ENCODE results near the gene TMPRSS2.
A peak's percentile ranks its signal among the peaks of the same experiment; 100 is the strongest.

The TMPRSS2 gene

GRCh38 chr21:41477641-41478318 is 30.2 kb downstream of the TMPRSS2 start:
- Histone ChIP-seq H3K23ac (ENCODE audit: low read depth, low read length, poor library complexity) (peak overlapping the region; percentile 69), H3K14ac (ENCODE audit: low read length) (peak overlapping the region; percentile 90), H2BK12ac (ENCODE audit: low read length) (no peak overlapping the region), H4K91ac (ENCODE audit: low read depth, low read length, poor library complexity) (no peak overlapping the region), H3K9me3 (replicated peaks in 1 of 2; ENCODE audit: control insufficient read depth in 2 of 2, insufficient read depth in 1 of 2, low read depth in 1 of 2, low read length in 2 of 2) (no peaks in the 10 kb centered on the region), H2AK5ac (ENCODE audit: low read depth, low read length) (peak overlapping the region; percentile 69), H3K4me1 (ENCODE audit: control insufficient read depth in 2 of 2, insufficient read depth in 1 of 2, low read depth in 1 of 2, low read length in 2 of 2) (peaks cover 0 to 16% of the 10 kb centered on the region in 2 donors), H3K4ac (ENCODE audit: low read length) (peak overlapping the region; percentile 59), H3K4me3 (ENCODE audit: low read length in 2 of 2) (no peak overlapping the region), H2BK120ac (ENCODE audit: low read depth, low read length) (no peak overlapping the region), H3K9ac (ENCODE audit: low read depth, low read length, poor library complexity) (no peak overlapping the region), H3K27ac (replicated peaks; ENCODE audit: low read length) (no peak overlapping the region), H2BK15ac (ENCODE audit: low read length) (no peak overlapping the region), H3K27me3 (ENCODE audit: control insufficient read depth in 3 of 3, insufficient read depth in 3 of 3, low read depth in 1 of 3, low read length in 3 of 3) (peaks cover 0 to 3% (median 0%) of the 10 kb centered on the region in 3 experiments), H3K36me3 (replicated peaks in 1 of 2; ENCODE audit: control insufficient read depth in 2 of 2, insufficient read depth in 2 of 2, low read length in 2 of 2) (no peaks in the 10 kb centered on the region), H3K79me1 (ENCODE audit: low read depth, low read length) (no peaks in the 10 kb centered on the region), H4K8ac (ENCODE audit: low read depth, low read length) (no peak overlapping the region), H3K4me2 (ENCODE audit: insufficient read depth, low read length, poor library complexity, severe bottlenecking) (peak overlapping the region; percentile 41), H2AFZ (ENCODE audit: low read length) (peak overlapping the region; percentile 43), H3K18ac (ENCODE audit: low read length) (peak overlapping the region; percentile 44), H2BK5ac (ENCODE audit: low read length) (peak overlapping the region; percentile 29)
- WGBS, 2 donors (ENCODE audit: extremely low coverage in 2 of 2, insufficient read length in 2 of 2, insufficient replicate concordance in 1 of 2): no CpG with 5 or more reads among the region's 15 CpGs
- DNase-seq (ENCODE audit: low spot score): peak; percentile 31

- peak overlapping the region; percentile 70 for H2BK15ac ChIP-seq (ENCODE audit: low read length)
- no peak overlapping the region for H2AFZ ChIP-seq (ENCODE audit: low read length)
- H3K4me3 ChIP-seq (ENCODE audit: low read length in 2 of 2): no peak overlapping the region
- peak overlapping the region; percentile 33 for H3K14ac ChIP-seq (ENCODE audit: low read length)
- DNase-seq (ENCODE audit: low spot score): no peak
- no peak overlapping the region for H3K4me2 ChIP-seq (ENCODE audit: insufficient read depth, low read length, poor library complexity, severe bottlenecking)
- no peak overlapping the region for H3K27ac ChIP-seq (replicated peaks; ENCODE audit: low read length)
- H2BK120ac ChIP-seq (ENCODE audit: low read depth, low read length): peak overlapping the region; percentile 53
- H2AK5ac ChIP-seq (ENCODE audit: low read depth, low read length): peak overlapping the region; percentile 49
- H3K4me1 ChIP-seq (ENCODE audit: control insufficient read depth in 2 of 2, insufficient read depth in 1 of 2, low read depth in 1 of 2, low read length in 2 of 2): peaks cover 0 to 15% of the 10 kb centered on the region in 2 donors
- H3K27me3 ChIP-seq (ENCODE audit: control insufficient read depth in 3 of 3, insufficient read depth in 3 of 3, low read depth in 1 of 3, low read length in 3 of 3): peaks cover 0 to 3% (median 0%) of the 10 kb centered on the region in 3 experiments
- no CpG with 5 or more reads among the region's 15 CpGs for WGBS, 2 donors (ENCODE audit: extremely low coverage in 2 of 2, insufficient read length in 2 of 2, insufficient replicate concordance in 1 of 2)
- H2BK12ac ChIP-seq (ENCODE audit: low read length): peak overlapping the region; percentile 35
- H4K8ac ChIP-seq (ENCODE audit: low read depth, low read length): no peak overlapping the region
- peak overlapping the region; percentile 77 for H3K23ac ChIP-seq (ENCODE audit: low read depth, low read length, poor library complexity)
- H3K4ac ChIP-seq (ENCODE audit: low read length): no peak overlapping the region
- no peaks in the 10 kb centered on the region for H3K9me3 ChIP-seq (replicated peaks in 1 of 2; ENCODE audit: control insufficient read depth in 2 of 2, insufficient read depth in 1 of 2, low read depth in 1 of 2, low read length in 2 of 2)
- H3K9ac ChIP-seq (ENCODE audit: low read depth, low read length, poor library complexity): no peak overlapping the region
- H3K18ac ChIP-seq (ENCODE audit: low read length): peak overlapping the region; percentile 34
- H4K91ac ChIP-seq (ENCODE audit: low read depth, low read length, poor library complexity): no peak overlapping the region
- no peaks in the 10 kb centered on the region for H3K36me3 ChIP-seq (replicated peaks in 1 of 2; ENCODE audit: control insufficient read depth in 2 of 2, insufficient read depth in 2 of 2, low read length in 2 of 2)
- H2BK5ac ChIP-seq (ENCODE audit: low read length): no peak overlapping the region
- H3K79me1 ChIP-seq (ENCODE audit: low read depth, low read length): no peaks in the 10 kb centered on the region
These were observed 32.1 kb downstream of the TMPRSS2 start for GRCh38 chr21:41475714-41476420.

DNA sequence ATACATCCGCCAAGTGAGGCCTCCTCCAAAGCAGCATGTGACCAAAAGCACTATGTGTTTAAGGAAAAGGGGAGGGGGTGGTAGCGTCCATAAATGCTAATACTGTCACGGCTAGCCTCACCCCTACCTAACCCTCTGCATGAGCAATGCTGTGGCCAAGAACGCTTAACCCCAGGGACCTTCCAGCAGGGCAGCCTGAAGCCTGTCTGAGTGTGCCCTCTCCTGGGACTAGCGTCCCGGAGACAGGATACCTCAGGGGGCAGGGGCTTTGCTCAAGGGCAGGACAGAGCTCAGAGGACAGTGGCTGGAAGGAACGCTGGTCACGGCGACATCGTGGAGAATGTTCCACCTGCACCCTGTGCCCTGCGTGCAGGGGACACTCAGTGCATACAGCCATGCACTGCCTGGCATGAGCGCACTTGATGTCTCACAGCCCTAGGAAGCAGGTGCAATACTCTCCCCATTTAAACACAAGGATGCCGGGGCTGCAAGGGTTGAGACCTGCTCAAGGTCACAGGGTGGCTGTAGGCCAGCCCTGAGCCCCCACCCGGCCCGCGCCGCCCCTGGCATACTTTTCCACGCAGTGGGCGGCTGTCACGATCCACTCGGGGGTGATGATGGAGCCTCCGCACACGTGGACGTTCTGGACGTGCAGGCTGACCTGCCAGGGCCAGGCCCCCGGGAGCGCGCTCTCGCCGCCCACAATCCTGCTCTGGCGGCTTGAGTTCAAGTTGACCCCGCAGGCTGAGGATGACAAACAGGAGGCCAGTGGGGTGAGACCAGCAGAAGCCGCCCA is 35.0 kb downstream of the TMPRSS2 start:
- Histone ChIP-seq H2BK5ac (ENCODE audit: low read length) (no peak overlapping the region), H3K4ac (ENCODE audit: low read length) (peak overlapping the region; percentile 41), H3K14ac (ENCODE audit: low read length) (peak overlapping the region; percentile 94), H3K27me3 (ENCODE audit: control insufficient read depth in 3 of 3, insufficient read depth in 3 of 3, low read depth in 1 of 3, low read length in 3 of 3) (no peaks in the 10 kb centered on the region), H2BK120ac (ENCODE audit: low read depth, low read length) (no peak overlapping the region), H3K4me2 (ENCODE audit: insufficient read depth, low read length, poor library complexity, severe bottlenecking) (no peak overlapping the region), H2BK12ac (ENCODE audit: low read length) (no peak overlapping the region), H3K27ac (replicated peaks; ENCODE audit: low read length) (no peak overlapping the region), H3K4me3 (ENCODE audit: low read length in 2 of 2) (peak overlapping the region in 1 of 2 donors; percentile 59), H3K79me1 (ENCODE audit: low read depth, low read length) (no peaks in the 10 kb centered on the region), H3K36me3 (replicated peaks in 1 of 2; ENCODE audit: control insufficient read depth in 2 of 2, insufficient read depth in 2 of 2, low read length in 2 of 2) (no peaks in the 10 kb centered on the region), H3K9me3 (replicated peaks in 1 of 2; ENCODE audit: control insufficient read depth in 2 of 2, insufficient read depth in 1 of 2, low read depth in 1 of 2, low read length in 2 of 2) (no peaks in the 10 kb centered on the region), H3K4me1 (ENCODE audit: control insufficient read depth in 2 of 2, insufficient read depth in 1 of 2, low read depth in 1 of 2, low read length in 2 of 2) (peaks cover 0 to 9% of the 10 kb centered on the region in 2 donors), H2AK5ac (ENCODE audit: low read depth, low read length) (peak overlapping the region; percentile 89), H2BK15ac (ENCODE audit: low read length) (peak overlapping the region; percentile 75), H3K18ac (ENCODE audit: low read length) (peak overlapping the region; percentile 66), H4K8ac (ENCODE audit: low read depth, low read length) (peak overlapping the region; percentile 30), H3K23ac (ENCODE audit: low read depth, low read length, poor library complexity) (peak overlapping the region; percentile 67), H3K9ac (ENCODE audit: low read depth, low read length, poor library complexity) (peak overlapping the region; percentile 55), H4K91ac (ENCODE audit: low read depth, low read length, poor library complexity) (peak overlapping the region; percentile 46), H2AFZ (ENCODE audit: low read length) (no peak overlapping the region)
- DNase-seq (ENCODE audit: low spot score): no peak
- no CpG with 5 or more reads among the region's 33 CpGs for WGBS, 2 donors (ENCODE audit: extremely low coverage in 2 of 2, insufficient read length in 2 of 2, insufficient replicate concordance in 1 of 2)

Data from neuronal stem cell (in vitro differentiated cells).